Measurements from ENCODE around the gene NPTX1.

GRCh38 chr17:80475910-80476876 is at the start of gene NPTX1:
- TF ChIP-seq EZH2phosphoT487 (IDR thresholded peaks at IDR 0.05; ENCODE audit: borderline replicate concordance, low read length) (no peak), CTCF (IDR thresholded peaks at IDR 0.05; ENCODE audit: low read depth, low read length, poor library complexity, severe bottlenecking) (no peak)

Measured in DOHH2 (cell line).